Islet of Langerhans (tissue), 1 donor: ENCODE measurements around the gene TKT.

Experiments used
- FAIRE-seq: peaks from one replicate; lab custom pipeline; 2011; peaks lifted over from hg19 to GRCh38; lab: Jason Lieb, UNC

The TKT gene

GRCh38 chr3:53178246-53178645, 77.6 kb downstream of the TKT start:
- FAIRE-seq: no peak

- no peak for FAIRE-seq
These were observed 79.9 kb downstream of the TKT start for GRCh38 chr3:53175613-53176540.
